HepG2 (cell line): Measurements from ENCODE around the gene ATG2A. TPM values are rescaled to one million over a fixed set of nuclear protein-coding genes. Genes with fewer than 3 reads are reported as not detected.

Experiments used
- ELF1 ChIP-seq: sonication (generic); formaldehyde crosslinking; IDR thresholded peaks from 2 replicates; pipeline ENCODE4 v1.4.0; 2020; ENCODE audit warnings: missing genetic modification reagents
- ETS1 ChIP-seq: sonication (generic); formaldehyde crosslinking; IDR thresholded peaks from 2 replicates; pipeline ENCODE4 v1.4.0; 2020; ENCODE audit warnings: missing genetic modification reagents
- HNF1B ChIP-seq: sonication (generic); formaldehyde crosslinking; IDR thresholded peaks from 2 replicates; pipeline ENCODE4 v1.5.1; 2020; ENCODE audit warnings: mild to moderate bottlenecking, moderate library complexity, missing genetic modification reagents
- MNT ChIP-seq: fragments of 450-650 bp; IDR thresholded peaks from 2 replicates; pipeline ENCODE4 v1.6.1; 2016
- PRDM15 ChIP-seq: sonication (generic); formaldehyde crosslinking; IDR thresholded peaks from 2 replicates; pipeline ENCODE4 v1.4.0; 2020; ENCODE audit warnings: missing genetic modification reagents
- SATB2 ChIP-seq: sonication (generic); formaldehyde crosslinking; IDR thresholded peaks from 2 replicates; pipeline ENCODE4 v1.5.0; 2020; ENCODE audit warnings: missing genetic modification reagents
- YEATS2 ChIP-seq: sonication (generic); formaldehyde crosslinking; IDR thresholded peaks from 2 replicates; pipeline ENCODE4 v1.4.0; 2020; ENCODE audit warnings: missing genetic modification reagents, borderline replicate concordance
- ZNF292 ChIP-seq: sonication (generic); formaldehyde crosslinking; IDR thresholded peaks from 2 replicates; pipeline ENCODE4 v1.8.1; 2022; ENCODE audit warnings: mild to moderate bottlenecking, low read depth, missing genetic modification reagents, borderline replicate concordance
- ZNF609 ChIP-seq: sonication (generic); formaldehyde crosslinking; IDR thresholded peaks from 2 replicates; pipeline ENCODE4 v1.4.0; 2020; ENCODE audit warnings: mild to moderate bottlenecking, missing genetic modification reagents, borderline replicate concordance
- ZNF629 ChIP-seq: sonication (generic); formaldehyde crosslinking; conservative IDR thresholded peaks from 2 replicates; pipeline ENCODE4 v1.5.0; 2020; ENCODE audit warnings: missing genetic modification reagents
- ZNF652 ChIP-seq: IDR thresholded peaks from 2 replicates; pipeline ENCODE4 v1.6.1; 2016; ENCODE audit warnings: low read depth, borderline replicate concordance
- polyA plus RNA-seq, 8 experiments: library from polyadenylated mRNA; depleted of rRNA in 3 of 8; stranded (reverse) in 7 of 8; unstranded in 1 of 8; fragments of >200 nt; fragmentation: Illumina TruSeq in 4 of 8; extraction: Trizol in 4 of 8; gene quantifications; 2 replicates each; pipeline versions ENCODE4 v1.2.1 to v1.2.3, GENCODE V29; 2011 to 2016; ENCODE audit warnings: low read depth in 4 of 8, missing spikeins in 1 of 8, mixed read lengths in 1 of 8; ENCODE audit not compliant: insufficient read depth in 1 of 8
- total RNA-seq, 5 experiments: library from RNA; depleted of rRNA; stranded (reverse); fragments of >200 nt; fragmentation: Illumina TruSeq; extraction: Trizol; gene quantifications; 2 replicates each; pipeline ENCODE4 v1.2.3, GENCODE V29; 2016; ENCODE audit warnings: low read depth in 1 of 5

Gene ATG2A
- total and polyA plus RNA-seq, 2 of the 13 experiments (the other 11 are each of a cell fraction or from before 2014, with no cell fraction given), result 6.7 to 8.0 TPM

- TF ChIP-seq ZNF609 (no peak), ETS1 (CRISPR knock-in tag) (no peak), MNT (no peak), YEATS2 (no peak), ZNF629 (CRISPR knock-in tag) (no peak), ELF1 (no peak), ZNF292 (CRISPR knock-in tag) (no peak), PRDM15 (peak; percentile 94), HNF1B (peak; percentile 94), ZNF652 (CRISPR knock-in tag) (no peak), SATB2 (CRISPR knock-in tag) (no peak)
Observed at GRCh38 chr11:64872790-64873488, 44.1 kb downstream of the ATG2A start (continued).
